Measurements from ENCODE around the gene TFEB. TPM values are rescaled to one million over a fixed set of nuclear protein-coding genes. Genes with fewer than 3 reads are reported as not detected.
A peak's percentile ranks its signal among the peaks of the same experiment; 100 is the strongest.

Gene TFEB
- total RNA-seq, 1 donor = 5.1 TPM

DNA sequence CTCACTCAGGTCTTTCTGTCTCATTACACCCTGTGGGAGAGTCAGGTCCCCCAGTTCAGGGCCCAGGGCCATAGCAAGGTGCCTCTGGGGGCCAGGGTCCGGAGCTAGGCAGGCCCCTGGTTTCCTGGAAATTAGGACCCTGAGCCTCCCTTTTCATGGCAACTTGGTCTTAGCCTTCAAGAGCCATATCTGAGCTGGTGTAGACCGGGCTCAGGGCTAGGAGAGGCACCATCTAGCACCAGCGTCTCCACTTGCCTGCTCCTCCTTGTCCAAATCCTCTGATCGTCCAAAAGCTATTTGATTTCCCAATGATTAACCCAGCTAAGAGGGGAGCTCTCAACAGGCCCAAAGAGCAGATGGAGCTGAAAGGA lies 91.5 kb downstream of the TFEB start:
- no peaks in the 10 kb centered on the region for H3K79me2 ChIP-seq (ENCODE audit: insufficient read depth, low read length)
- DNase-seq (ENCODE audit: insufficient read length, low spot score, missing footprints) = no peak
- no peaks in the 10 kb centered on the region for H3K4me1 ChIP-seq (ENCODE audit: insufficient read depth, low read length)
- H4K20me1 ChIP-seq (ENCODE audit: insufficient read depth, low read length) = no peaks in the 10 kb centered on the region
- H3K27ac ChIP-seq (ENCODE audit: low read depth, low read length) = no peak overlapping the region
- H3K36me3 ChIP-seq (ENCODE audit: insufficient read depth, low read length) = no peaks in the 10 kb centered on the region
- H3K4me3 ChIP-seq (ENCODE audit: insufficient read depth, low read length) = no peak overlapping the region
- peaks cover 68% of the 10 kb centered on the region for H3K27me3 ChIP-seq (ENCODE audit: insufficient read depth, low read length)
- no peak overlapping the region for H2AFZ ChIP-seq (ENCODE audit: low read length)
- TF ChIP-seq, protein P1, sequence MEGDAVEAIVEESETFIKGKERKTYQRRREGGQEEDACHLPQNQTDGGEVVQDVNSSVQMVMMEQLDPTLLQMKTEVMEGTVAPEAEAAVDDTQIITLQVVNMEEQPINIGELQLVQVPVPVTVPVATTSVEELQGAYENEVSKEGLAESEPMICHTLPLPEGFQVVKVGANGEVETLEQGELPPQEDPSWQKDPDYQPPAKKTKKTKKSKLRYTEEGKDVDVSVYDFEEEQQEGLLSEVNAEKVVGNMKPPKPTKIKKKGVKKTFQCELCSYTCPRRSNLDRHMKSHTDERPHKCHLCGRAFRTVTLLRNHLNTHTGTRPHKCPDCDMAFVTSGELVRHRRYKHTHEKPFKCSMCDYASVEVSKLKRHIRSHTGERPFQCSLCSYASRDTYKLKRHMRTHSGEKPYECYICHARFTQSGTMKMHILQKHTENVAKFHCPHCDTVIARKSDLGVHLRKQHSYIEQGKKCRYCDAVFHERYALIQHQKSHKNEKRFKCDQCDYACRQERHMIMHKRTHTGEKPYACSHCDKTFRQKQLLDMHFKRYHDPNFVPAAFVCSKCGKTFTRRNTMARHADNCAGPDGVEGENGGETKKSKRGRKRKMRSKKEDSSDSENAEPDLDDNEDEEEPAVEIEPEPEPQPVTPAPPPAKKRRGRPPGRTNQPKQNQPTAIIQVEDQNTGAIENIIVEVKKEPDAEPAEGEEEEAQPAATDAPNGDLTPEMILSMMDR (IDR thresholded peaks at IDR 0.05; ENCODE audit: extremely low read depth, low read depth, low read length) = no peak
- no peaks in the 10 kb centered on the region for H3K9me3 ChIP-seq (ENCODE audit: low read depth, low read length)
- no peak overlapping the region for H3K4me2 ChIP-seq (ENCODE audit: insufficient read depth, low read length)

DNA sequence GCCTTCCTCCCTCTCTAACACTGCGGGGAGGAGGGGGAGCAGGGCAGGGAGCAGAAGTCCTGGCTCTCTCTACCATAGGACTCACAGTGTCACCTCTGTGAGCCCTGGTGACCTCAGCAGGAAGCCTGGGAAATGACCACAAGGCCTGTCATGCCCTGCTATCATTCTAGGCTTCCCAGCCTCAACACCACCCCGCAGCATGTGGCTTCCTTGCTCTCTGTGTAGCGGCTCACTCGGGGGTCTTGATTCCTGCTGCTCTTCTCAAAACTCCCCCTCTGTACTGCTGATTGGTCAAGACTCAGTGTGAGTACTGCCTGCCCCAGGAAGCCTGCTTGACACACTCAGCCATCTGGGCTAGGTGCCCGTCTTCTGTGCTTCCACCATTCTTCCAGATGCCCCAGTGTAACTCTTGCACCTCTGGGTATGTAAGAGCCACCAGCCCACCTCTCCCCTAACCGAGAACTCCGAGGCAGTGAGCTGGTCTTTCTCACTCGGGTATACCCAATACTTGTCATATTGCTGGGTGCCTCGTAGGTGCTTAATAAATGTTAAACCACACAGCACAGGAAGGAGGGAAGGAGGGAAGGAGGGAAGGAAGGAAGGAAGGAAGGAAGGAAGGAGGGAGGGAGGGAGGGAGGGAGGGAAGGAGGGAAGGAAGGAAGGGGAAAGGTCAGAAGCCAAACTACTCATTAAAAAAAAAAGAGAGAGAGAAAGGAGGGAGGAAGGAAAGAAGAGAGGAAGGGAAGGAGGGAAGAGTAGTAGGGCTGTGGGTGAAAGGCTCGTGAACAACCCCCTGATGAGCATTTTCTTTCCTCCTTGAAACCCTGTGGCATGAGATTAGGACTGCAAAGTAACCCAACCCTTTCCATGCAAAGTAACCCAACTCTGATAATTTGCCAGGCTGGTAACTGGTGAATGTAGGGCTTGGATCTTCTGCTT lies 92.2 kb downstream of the TFEB start:
- Histone ChIP-seq H3K4me1 (ENCODE audit: insufficient read depth, low read length) (no peaks in the 10 kb centered on the region), H4K20me1 (ENCODE audit: insufficient read depth, low read length) (no peaks in the 10 kb centered on the region), H3K36me3 (ENCODE audit: insufficient read depth, low read length) (no peaks in the 10 kb centered on the region), H2AFZ (ENCODE audit: low read length) (no peak overlapping the region), H3K4me2 (ENCODE audit: insufficient read depth, low read length) (no peak overlapping the region), H3K79me2 (ENCODE audit: insufficient read depth, low read length) (no peaks in the 10 kb centered on the region), H3K9me3 (ENCODE audit: low read depth, low read length) (no peaks in the 10 kb centered on the region), H3K4me3 (ENCODE audit: insufficient read depth, low read length) (no peak overlapping the region), H3K27me3 (ENCODE audit: insufficient read depth, low read length) (peaks cover 75% of the 10 kb centered on the region), H3K27ac (ENCODE audit: low read depth, low read length) (no peak overlapping the region)
- DNase-seq (ENCODE audit: insufficient read length, low spot score, missing footprints) = peak; percentile 76
- TF ChIP-seq, protein P1 (IDR thresholded peaks at IDR 0.05; ENCODE audit: extremely low read depth, low read depth, low read length) = no peak

DNA sequence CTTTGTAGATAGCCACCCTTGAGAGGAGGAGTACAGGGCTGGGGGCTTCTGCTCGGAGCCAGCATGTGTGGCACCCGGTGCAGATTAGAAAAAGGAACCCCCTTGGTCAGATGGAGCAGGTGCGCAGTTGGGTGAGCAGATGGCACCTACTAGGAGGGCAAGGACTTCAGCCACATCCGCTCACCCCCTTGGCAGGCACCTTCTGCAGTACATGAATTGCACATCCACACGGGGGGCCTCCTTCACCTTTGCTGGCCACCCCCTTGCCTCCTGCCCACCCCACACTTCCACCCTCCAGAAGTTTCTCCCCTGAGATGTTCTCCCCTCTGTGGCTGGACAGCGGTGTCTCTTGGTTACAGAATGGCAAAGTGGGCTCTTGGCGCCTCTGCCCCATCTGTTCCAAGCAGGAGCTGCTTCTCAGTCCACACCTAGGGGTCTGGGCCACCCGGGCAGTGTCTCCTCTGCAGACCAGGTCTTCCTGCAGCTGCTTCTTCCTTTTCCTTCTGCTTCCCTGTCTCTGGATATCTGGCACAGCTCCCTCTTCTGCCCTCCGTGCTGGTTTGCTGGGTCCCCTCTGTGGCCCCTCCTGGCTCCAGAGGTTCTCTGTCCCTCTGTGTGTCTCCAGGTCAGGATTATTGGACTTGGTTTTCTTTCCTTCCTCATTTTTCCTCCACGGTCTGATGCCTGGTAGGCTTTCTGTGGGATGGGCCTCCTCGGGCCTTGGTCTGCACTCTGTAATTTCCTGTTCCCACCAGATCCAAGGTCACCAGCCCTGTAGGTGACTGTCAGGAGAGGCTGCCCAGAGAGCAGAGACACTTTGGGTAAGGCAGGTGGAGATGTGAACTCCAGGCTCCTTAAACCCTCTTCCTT lies 93.1 kb downstream of the TFEB start:
- Histone ChIP-seq H3K79me2 (ENCODE audit: insufficient read depth, low read length) (no peaks in the 10 kb centered on the region), H2AFZ (ENCODE audit: low read length) (no peak overlapping the region), H3K27ac (ENCODE audit: low read depth, low read length) (no peak overlapping the region), H3K9me3 (ENCODE audit: low read depth, low read length) (no peaks in the 10 kb centered on the region), H3K36me3 (ENCODE audit: insufficient read depth, low read length) (no peaks in the 10 kb centered on the region), H3K4me1 (ENCODE audit: insufficient read depth, low read length) (no peaks in the 10 kb centered on the region), H3K27me3 (ENCODE audit: insufficient read depth, low read length) (peaks cover 84% of the 10 kb centered on the region), H3K4me3 (ENCODE audit: insufficient read depth, low read length) (no peak overlapping the region), H3K4me2 (ENCODE audit: insufficient read depth, low read length) (no peak overlapping the region), H4K20me1 (ENCODE audit: insufficient read depth, low read length) (no peaks in the 10 kb centered on the region)
- DNase-seq (ENCODE audit: insufficient read length, low spot score, missing footprints) = peak; percentile 73
- TF ChIP-seq, protein P1 (IDR thresholded peaks at IDR 0.05; ENCODE audit: extremely low read depth, low read depth, low read length) = no peak

All from osteoblast (primary cell).